ENCODE measurements around the gene SUGP2.

DNA sequence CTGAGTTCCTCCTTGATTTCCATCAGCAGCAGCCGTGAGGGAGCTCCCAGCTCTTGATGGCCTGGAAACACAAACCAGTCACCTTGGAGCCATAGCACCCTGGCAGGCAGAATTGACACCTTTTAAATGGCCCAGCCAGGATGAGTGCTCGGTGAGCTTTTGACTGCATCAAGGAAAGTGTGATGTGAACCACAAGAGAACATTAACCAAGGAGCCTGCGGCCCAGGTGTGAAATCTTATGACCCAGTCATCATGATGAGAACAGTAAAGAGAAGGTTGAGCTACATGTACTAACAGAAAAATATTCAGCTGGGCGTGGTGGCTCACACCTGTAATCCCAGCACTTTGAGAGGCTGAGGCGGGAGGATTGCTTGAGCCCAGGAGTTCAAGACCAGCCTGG, 22.8 kb downstream of the SUGP2 start:
- no peak for TF ChIP-seq CTCF (IDR thresholded peaks at IDR 0.05)
- TF ChIP-seq POLR2A (IDR thresholded peaks at IDR 0.05), result no peak
